GM21367 (cell line): ENCODE results near the gene CRISPLD2.

Experiments
- ATAC-seq: cut with Tn5 transposase; IDR thresholded peaks from one replicate; pipeline ENCODE4 v1.9.1; 2021; ENCODE audit not compliant: unreplicated experiment

The CRISPLD2 gene

DNA sequence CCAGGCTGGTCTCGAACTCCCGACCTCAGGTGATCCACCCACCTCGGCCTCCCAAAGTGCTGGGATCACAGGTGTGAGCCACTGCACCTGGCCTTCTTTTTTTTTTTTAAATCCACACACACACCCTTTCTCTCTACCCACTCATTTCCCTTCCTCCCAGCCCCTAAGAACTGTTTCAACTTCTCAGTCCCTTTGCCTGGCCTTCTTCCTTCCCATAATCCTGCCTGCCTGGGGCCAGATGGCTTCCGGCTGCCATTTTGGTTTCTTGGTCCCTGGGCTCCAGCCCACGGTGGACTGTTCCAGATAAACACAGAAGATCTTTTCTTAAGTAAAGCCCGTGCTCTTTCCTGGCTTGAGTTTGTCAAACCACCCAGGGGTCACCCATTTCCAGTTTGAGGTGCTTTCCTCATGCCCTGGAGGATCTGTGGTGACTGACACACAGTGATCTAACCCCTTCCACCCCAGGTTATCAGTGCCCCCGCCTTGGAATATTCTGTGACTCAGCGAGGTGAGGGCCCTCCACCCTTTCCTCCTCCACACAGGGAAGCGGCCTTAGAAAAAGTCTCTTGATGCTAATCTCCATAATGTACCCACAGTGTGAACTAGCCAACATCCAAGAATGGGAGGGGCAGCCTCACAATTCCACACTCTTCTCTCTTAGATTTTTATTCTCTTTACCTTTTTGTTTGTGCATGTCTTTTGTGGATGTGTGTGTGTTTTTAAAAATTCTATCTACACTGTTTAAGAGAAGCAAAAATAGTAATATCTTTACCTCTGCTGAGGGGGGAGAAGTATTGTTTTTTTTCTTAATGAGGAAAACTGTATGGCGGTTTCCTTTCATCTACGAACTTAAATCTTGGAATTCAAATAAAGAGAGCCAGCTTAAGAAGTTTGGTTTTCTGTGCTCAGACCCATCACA is 60.0 kb downstream of the CRISPLD2 start:
- no peak for ATAC-seq

DNA sequence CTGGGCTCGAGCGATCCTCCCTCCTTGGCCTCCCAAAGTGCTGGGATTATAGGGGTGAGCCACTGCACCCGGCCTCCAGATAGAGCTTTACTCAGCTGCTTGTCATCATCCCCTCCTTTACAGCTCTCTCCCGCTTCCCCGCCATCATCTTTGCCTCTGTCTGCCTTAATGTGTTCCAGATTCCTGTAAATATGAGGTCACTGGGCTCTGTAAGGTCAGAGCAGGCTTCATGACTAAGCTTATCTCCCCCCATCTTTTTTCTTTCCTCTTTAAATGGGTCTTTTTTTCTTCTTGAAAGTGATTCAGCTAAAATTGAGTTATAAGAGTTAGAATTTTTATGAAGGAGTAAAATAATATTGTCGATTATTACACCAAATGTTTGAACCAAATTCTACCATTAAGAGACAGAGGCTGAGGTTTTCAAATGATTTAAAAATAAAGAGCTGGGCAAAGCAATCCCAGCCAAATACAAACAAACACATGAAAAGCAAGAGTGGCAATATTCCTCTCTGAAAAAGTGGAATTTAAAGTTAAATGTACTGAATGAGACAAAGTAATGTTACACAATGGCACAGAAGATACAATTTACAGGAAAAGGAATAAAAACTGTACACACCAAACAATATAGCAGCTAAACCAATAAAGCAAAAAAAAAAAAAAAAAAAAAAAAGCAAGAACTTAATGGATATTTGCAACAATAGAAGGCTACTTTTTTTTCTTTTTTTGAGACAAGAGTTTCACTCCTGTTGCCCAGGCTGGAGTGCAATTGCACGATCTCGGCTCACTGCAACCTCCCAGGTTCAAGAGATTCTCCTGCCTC is 62.1 kb downstream of the CRISPLD2 start:
- no peak for ATAC-seq

DNA sequence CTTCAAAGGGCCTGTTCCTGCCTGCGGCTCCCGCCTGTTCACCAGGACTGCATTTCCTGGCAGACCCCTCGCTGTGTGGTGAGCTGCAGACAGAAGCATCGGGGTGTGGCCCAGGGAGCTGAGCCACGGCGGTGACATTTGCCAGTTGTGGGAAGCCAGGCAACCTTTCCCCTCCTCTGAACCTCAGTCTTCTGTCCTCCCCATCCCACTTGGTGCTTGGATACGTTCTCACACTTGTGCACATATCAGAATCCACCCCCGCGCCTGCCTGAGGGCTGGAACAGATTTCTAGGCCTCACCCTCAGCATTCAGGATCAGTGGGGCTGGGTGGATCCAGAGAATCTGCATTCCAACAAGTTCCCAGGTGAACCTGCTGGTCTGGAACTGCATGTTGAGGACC is 63.5 kb downstream of the CRISPLD2 start:
- no peak for ATAC-seq

DNA sequence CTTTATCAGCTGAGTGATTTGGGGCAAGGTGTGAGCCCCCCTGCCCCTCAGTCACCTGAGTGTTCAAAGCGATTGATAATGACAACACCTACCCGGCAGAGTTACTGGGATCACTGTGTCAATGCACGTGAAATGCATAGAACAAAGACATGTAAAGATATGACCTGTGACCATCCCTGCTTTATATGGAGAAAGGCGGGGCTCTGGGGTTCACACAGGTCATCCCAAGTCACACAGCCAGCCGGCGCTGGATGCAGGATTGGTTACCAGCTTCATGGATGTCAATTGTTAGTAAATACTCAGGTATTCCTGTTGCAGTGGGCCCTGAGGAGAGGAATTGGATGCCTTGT is 64.4 kb downstream of the CRISPLD2 start:
- no peak for ATAC-seq

DNA sequence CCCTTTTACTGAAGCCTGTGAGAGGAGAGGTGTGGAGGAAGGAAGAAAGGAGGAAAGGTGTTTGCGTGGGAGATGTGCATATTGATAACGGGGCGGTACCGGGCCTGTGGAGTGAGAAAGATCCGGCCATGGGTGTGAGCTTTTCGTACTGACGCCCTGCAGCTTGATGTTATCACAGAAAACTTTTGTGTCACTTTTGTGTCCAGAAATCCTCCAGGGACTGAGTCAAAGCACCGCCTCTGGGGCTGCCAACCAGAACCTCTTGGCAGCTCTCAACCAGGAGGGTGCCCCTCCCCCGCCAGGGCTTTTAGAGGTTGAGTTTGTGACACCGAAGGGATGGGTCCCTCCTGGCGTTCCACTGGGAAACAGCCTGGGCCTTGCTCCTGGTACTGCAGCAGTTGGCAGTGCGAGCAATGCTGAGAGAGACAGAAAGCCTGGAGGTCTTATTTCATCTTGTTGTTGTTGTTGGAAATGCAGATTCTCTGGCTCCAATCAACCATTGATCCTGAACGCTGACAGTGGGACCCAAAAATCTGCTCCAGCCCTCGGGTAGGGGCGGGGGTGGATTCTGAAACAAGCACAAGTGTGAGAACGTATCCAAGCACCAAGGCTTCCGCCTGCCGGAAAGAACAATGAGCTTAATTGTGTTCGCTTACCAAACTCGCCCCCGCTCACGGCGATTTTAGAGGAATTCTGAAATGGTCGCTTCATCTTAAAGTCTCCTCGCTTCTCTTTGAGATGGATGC is 65.0 kb downstream of the CRISPLD2 start:
- no peak for ATAC-seq

DNA sequence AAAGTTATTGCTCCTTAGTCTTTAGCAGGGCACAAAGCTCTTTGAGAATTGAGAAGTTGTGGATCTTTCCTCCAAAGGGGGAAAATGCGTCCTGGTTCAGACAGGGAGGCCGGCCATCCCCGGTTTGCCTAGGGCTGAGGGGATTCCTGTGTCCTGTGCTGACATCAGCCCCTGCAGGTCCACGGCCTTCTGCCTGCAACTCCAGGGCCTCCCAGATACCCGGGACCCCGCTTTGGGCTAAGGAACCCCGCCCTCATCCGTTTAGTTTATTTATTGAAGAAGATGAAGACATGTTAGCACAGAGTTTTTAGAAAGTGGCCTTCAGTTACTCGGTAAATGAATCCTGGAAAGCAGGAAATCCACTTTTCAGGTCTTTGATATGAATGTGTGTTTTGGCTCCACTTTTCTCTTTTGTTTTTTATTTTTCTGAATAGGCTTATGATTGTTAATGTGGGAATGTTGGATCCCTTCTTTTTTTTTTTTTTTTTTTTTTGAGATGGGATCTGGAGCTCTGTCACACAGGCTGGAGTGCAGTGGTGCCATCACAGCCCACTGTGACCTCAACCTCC is 65.6 kb downstream of the CRISPLD2 start:
- no peak for ATAC-seq

DNA sequence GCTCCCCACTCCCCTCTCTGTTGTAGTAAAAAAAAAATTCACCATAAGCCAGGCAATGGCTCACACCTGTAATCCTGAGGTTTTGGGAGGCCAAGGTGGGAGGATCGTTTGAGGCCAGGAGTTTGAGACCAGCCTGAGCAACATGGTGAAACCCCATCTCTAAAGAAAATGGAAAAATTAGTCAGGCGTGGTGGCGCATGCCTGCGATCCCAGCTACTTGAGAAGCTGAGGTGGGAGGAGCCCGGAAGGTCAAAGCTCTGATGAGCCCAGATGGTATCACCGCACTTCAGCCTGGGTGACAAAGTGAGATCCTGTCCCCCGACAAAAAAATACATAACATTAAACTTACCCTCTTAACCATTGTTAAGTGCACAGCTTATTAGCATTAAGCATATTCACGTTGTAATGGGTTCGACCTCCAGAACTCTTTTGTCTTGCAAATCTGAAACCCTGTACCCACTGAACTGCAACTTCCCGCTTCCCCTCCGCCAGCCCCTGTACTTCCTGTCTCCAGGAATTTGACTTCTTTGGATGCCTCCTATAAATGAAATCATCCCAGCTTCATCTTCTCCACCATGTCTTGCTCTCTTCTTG is 66.8 kb downstream of the CRISPLD2 start:
- ATAC-seq = no peak

DNA sequence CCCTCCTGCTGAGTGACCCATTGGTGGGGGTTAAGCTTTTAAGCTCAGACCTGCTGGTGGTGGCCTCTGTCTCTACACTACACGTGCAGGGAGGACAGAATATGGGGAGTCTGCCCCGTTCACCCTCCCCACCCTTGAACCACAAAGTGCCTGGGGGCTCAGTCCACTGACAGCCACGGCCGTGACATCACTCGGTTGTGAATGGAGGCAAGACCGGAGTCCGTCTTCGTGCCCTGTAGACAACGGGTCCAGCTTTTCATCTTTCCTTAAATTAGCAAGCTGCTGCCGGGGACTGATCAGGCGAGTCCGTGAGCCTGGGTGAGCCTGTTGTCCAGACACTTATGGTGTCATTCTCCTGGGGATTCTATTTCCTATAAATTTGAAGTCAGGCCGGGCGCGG is 67.4 kb downstream of the CRISPLD2 start:
- no peak for ATAC-seq

DNA sequence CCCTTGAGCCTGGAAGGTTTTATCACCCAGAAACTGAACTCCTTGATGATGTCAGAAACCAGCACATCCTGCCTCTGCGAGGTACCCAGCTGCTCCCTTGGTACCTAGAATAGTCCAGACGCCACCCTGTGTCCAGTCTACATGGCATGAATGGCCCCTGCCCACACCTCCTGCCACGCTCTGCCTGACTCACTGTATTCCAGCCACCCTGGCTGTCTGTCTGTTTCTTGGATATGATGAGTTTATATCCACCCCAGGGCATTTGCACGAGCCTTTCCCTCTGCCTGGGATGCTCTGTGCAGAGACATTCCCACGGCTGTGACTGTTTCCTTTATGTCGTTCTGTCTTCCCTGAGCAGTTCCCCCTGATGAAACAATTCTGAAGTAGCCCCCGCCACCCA is 68.7 kb downstream of the CRISPLD2 start:
- ATAC-seq = no peak

DNA sequence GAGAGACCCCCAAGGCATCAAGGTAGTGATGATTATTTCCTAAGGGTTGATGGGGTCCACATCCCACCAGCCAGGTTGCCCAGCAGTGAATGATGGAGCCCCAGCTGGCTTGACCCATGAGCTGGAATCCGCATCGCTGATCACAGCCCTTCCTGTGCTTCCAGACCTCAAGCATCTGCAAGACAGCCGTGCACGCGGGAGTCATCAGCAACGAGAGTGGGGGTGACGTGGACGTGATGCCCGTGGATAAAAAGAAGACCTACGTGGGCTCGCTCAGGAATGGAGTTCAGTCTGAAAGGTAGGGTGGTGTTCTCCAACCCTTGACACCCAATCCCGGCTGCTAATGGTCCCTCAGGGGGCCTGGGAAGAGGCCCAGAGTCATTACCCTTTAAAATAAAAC is 69.3 kb downstream of the CRISPLD2 start:
- no peak for ATAC-seq

DNA sequence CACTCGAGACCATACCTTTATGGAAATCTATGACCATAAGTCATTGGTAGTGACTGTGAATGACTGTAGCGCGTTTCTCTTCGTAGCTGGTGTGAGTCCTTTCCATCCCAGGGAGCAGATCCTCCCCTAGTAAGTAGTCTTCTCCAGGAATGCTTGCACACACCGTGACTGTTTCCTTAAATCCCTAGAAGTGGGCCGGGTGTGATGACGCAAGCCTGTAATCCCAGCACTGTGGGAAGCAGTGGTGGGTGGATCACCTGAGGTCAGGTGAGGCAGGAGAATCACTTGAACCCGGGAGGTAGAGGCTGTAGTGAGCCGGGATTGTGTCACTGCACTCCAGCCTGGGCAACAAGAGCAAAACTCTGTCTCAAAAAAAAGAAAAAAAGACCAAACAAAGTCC is 70.6 kb downstream of the CRISPLD2 start:
- ATAC-seq = no peak

DNA sequence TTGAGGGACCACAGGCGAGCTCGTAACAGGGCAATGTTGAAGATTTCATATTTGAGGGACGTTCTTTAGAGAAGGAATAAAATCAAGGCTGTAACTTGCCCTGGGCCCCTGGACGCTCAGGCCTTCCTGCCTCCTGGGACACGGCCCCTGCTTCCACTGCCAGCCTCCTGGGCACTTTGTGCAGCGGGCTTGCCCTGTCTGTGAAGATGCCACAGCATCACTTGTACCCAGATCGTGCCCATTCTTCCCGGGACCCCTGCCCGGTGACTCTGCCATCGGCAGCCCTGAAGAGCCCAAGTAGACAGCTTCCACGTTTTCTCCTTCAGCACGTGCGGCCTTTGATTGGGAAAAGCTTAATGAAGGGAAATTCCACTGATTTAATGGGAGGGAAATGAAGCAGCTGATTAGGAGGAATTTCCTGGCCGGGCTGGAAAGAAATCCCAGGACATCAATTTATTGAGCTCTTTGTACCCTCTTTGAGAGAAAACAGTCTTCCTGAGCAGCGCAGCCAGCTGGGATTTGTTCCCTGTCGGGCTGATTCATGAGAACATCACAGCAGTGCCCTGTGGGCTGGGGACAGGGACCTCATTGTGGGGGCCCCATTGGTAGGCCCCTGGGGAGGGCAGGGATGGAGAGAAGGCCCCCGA is 71.5 kb downstream of the CRISPLD2 start:
- ATAC-seq = no peak

DNA sequence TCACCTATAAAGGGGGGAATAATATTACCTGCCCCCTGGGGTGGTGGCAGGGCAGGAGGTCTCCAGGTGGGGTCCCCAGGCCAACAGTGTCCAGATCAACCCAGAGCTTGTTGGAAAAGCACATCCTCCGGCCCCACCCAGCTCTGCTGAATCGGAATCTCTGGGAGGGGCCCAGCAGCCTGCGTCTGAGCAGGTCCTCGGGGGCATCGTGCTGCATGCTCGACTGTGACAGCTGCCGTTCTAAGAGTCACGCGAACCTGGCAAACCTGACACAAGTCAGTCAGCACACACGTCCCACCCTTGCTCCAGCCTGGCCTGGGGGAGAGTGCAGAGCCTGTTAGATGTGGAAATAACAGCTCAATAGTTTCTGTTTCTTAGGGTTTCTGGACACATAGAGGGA is 72.3 kb downstream of the CRISPLD2 start:
- ATAC-seq = no peak

DNA sequence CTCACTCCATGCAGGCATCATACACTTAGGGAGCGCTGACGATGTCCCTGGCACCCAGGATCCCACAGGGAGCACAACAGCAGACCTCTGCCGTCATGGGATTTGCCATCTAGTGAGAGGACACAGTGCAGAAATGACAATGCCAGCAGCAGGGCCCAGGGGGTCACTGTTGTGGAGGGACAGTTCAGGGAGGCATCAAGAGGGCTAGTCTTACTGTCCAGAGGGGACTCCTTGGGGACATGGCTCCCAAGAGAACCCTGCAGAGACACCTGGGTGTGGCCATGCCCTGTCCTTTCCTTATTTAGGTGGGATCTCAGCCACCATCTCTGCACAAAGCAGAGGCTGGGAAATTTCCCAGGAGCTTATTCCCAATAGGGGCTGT is 73.7 kb downstream of the CRISPLD2 start:
- no peak for ATAC-seq

DNA sequence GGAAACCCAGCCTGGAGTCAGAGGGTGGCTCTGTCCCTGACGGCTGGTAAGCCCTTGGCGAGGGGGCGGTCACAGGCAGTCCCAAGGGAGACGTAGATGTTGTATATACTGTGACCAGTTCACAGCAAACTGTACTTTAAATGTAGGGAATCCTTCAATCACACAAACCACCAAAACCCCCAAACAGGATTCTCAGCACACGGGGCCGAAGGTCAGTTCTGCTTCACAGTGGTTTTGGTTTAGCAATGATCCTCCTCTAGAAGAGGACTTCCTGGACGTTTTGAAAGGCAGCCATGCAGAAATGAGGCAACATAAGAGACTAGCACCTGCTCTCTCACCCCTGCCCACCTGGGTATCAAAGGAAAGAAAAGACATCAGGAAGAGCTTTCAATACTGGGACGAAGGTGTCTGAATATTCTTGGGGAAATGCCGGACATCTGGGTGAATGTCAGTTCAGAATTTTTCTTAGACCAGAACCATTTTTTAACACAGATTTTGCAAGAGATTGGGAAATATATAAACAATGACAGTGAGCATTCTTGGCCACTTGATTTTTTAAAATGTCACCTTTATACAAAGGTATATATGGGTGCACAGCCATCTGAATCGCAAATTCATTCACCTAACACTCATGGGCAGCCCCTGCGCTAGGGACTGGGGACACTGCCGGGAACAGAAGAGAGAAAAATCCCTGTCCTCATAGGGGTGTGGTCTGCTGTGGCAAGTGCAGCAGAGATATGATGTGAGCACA is 74.2 kb downstream of the CRISPLD2 start:
- no peak for ATAC-seq

DNA sequence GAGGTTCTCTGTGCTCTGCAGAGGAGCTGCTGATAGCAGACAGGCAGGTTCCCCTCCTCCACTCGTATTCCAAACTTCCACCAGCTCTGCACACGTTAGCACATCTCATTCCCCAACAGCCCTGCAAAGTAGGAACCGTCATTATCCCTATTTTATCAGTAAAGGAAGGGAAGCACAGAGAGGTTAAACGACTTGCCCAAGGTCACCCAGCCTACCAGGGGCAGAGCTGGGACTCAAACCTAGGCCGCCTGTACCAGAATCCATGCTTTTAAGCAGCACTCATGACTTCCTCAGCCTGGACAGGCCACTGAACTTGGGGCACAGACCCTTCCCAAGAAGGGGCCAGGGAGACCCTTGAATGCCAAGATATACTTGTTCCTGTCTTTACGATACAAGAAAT is 75.2 kb downstream of the CRISPLD2 start:
- ATAC-seq = no peak

DNA sequence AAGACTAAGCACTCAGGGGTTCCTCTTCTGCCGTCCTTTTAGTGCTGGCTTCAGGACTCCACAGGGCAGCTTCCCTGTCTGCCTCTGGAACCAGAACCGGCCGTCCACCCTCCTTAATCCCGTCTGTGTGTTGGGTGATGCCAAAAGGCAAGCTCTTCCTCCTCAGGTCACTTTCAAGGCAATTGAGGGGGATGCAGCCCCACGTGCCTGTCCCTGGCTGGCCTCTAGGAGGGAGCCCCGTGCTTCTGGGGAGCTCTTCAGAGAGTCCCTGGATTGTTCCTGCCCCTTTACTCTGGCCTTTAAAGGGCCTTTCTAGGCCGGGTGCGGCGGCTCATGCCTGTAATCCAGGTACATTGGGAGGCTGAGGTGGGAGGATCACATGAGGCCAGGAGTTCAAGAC is 77.1 kb downstream of the CRISPLD2 start:
- ATAC-seq = no peak

DNA sequence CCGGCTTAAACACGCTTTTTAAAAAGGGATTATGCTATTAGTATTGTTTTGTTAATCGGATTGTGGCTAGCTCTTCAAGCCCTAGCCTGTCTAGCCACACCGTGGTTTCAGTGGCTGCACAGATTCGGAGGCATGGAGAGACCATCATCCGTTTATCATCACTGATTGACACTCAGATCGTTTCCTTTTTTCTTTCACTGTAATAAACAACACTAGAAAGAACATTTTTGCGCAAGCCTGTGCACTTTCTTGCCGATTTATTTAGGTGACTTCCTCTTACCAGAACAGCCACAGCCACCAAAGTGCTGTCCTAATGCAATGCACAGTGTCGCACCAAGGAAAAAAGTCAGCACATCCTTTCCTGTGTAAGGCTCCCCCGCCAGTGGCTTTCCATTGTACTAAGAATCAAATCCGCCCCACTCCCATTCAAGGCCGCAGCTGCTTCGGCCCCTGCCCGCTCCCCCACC is 78.2 kb downstream of the CRISPLD2 start:
- no peak for ATAC-seq

DNA sequence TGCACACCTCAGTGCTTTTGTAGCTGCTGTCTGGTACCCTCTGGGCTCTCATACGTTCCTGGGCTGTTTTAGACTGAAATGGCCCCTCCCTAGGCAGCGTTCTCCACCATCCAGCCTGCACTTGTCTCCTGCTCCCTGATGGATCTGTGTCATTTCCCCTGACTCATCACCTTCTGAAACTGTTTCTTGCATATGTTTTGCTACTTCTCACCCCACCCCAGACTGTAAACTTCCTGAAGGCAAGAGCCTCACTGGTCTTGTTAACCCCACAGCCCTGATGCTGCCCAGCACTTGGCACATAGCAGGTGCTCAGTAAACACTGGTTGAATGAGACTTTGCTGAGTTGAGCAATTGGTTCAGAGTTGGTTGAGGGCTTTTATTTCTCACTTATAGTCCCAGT is 78.7 kb downstream of the CRISPLD2 start:
- ATAC-seq = no peak

DNA sequence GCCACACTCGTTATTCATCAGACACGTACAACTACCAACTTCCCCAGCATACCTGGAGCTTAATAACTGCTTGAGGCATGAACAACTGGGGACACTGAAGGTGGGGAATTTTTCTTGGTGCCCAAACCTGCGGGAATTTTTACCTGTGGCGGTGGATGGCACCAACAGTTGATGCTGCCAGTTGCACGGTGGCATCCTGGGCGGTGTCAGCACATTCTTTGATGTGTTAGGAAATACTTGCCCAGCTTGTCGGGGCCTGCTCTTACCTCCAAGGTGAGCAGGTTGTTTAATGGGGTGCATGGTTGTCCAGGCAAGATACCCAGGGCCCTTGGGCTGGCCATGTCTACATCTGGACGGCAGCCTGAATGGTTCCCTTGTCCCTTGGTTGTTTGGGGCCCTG is 79.6 kb downstream of the CRISPLD2 start:
- ATAC-seq = no peak
